IMR-90 (cell line): Measurements from ENCODE around the gene ATRN. TPM values are rescaled to one million over a fixed set of nuclear protein-coding genes. Genes with fewer than 3 reads are reported as not detected.

Experiments
- ATAC-seq: fragments of 200-7000 bp; cut with Tn5 transposase; 2 replicates; pipeline ENCODE4 v1.9.1; 2020; ENCODE audit warnings: low read depth, mild to moderate bottlenecking, moderate library complexity
- BruUV-seq: library from RNA; stranded (reverse); fragments of 400-500 nt; replicated peaks from 2 replicates; lab custom pipeline; 2021; lab: Mats Ljungman, UMichigan
- CTCF ChIA-PET: fragments of 300-600 bp; formaldehyde crosslinking; extraction: SDS; loops from one replicate; lab custom pipeline; 2021; ENCODE audit warnings: antibody characterized with exemption; lab: Yijun Ruan, JAX
- POLR2A ChIA-PET: fragments of 300-600 bp; sonication (Branson Sonifier 250); formaldehyde crosslinking; loops from one replicate; lab custom pipeline; 2022; ENCODE audit warnings: antibody characterized with exemption; ENCODE audit not compliant: unreplicated experiment; lab: Charles Lee
- DNase-seq: peaks from one replicate; pipeline ENCODE4 v3.0.0; 2013
- H2AFZ ChIP-seq: replicated peaks from 2 replicates; pipeline ENCODE3; 2013; ENCODE audit warnings: low read length, mild to moderate bottlenecking; ENCODE audit not compliant: poor library complexity
- H2AK5ac ChIP-seq: 2 replicates; pipeline ENCODE4 v1.6.1; 2013; ENCODE audit warnings: low read depth, low read length, inconsistent platforms
- H2AK9ac ChIP-seq: replicated peaks from 2 replicates; pipeline ENCODE3; 2013; ENCODE audit warnings: mild to moderate bottlenecking, low read depth, low read length, moderate library complexity; ENCODE audit not compliant: poor library complexity
- H2BK120ac ChIP-seq: 2 replicates; pipeline ENCODE4 v1.6.1; 2013; ENCODE audit warnings: low read depth, low read length, inconsistent platforms
- H2BK15ac ChIP-seq: 3 replicates; pipeline ENCODE4 v1.6.1; 2013; ENCODE audit warnings: low read depth, low read length, inconsistent platforms
- H2BK20ac ChIP-seq: 2 replicates; pipeline ENCODE4 v1.6.1; 2013; ENCODE audit warnings: low read depth, mild to moderate bottlenecking, inconsistent platforms, low read length, moderate library complexity
- H2BK5ac ChIP-seq: 2 replicates; pipeline ENCODE4 v1.6.1; 2013; ENCODE audit warnings: mild to moderate bottlenecking, low read depth, low read length, inconsistent platforms; ENCODE audit not compliant: poor library complexity, severe bottlenecking
- H3K14ac ChIP-seq: replicated peaks from 2 replicates; pipeline ENCODE4 v1.6.1; 2013; ENCODE audit warnings: low read depth, low read length, inconsistent platforms
- H3K18ac ChIP-seq: 2 replicates; pipeline ENCODE4 v1.6.1; 2013; ENCODE audit warnings: low read depth, low read length, control low read depth
- H3K23ac ChIP-seq: 2 replicates; pipeline ENCODE4 v1.6.1; 2013; ENCODE audit warnings: low read depth, low read length, inconsistent platforms
- H3K27ac ChIP-seq: 2 replicates; pipeline ENCODE4 v1.5.1; 2013; ENCODE audit warnings: mild to moderate bottlenecking, control low read depth, low read length; ENCODE audit not compliant: insufficient read depth
- H3K27me3 ChIP-seq: 2 replicates; pipeline ENCODE4 v1.6.1; 2013; ENCODE audit warnings: low read length; ENCODE audit not compliant: control insufficient read depth, insufficient read depth
- H3K36me3 ChIP-seq: 2 replicates; pipeline ENCODE4 v1.6.1; 2013; ENCODE audit warnings: low read length, mixed read lengths; ENCODE audit not compliant: control insufficient read depth, insufficient read depth
- H3K4ac ChIP-seq: 2 replicates; pipeline ENCODE4 v1.6.1; 2013; ENCODE audit warnings: low read depth, low read length, inconsistent platforms
- H3K4me1 ChIP-seq: 2 replicates; pipeline ENCODE4 v1.6.1; 2013; ENCODE audit warnings: low read length, mixed read lengths; ENCODE audit not compliant: control insufficient read depth, insufficient read depth
- H3K4me2 ChIP-seq: 2 replicates; pipeline ENCODE4 v1.6.1; 2013; ENCODE audit warnings: low read depth, mild to moderate bottlenecking, control low read depth, low read length, moderate library complexity
- H3K4me3 ChIP-seq: 2 replicates; pipeline ENCODE4 v1.5.1; 2013; ENCODE audit warnings: low read depth, mild to moderate bottlenecking, control low read depth, low read length, moderate library complexity; ENCODE audit not compliant: insufficient read depth
- H3K56ac ChIP-seq: 2 replicates; pipeline ENCODE4 v1.6.1; 2013; ENCODE audit warnings: low read length, inconsistent platforms; ENCODE audit not compliant: insufficient read depth; ENCODE audit errors: extremely low read depth
- H3K79me1 ChIP-seq, 2 experiments: 2 replicates each; pipeline ENCODE4 v1.6.1; 2013; ENCODE audit warnings: low read length in 2 of 2, inconsistent platforms in 1 of 2, low read depth in 1 of 2
- H3K9ac ChIP-seq: 2 replicates; pipeline ENCODE4 v1.6.1; 2013; ENCODE audit warnings: low read depth, low read length, control low read depth
- H3K9me1 ChIP-seq: 2 replicates; pipeline ENCODE4 v1.6.1; 2013; ENCODE audit warnings: low read length, inconsistent platforms; ENCODE audit not compliant: insufficient read depth
- H3K9me3 ChIP-seq: 2 replicates; pipeline ENCODE4 v1.6.1; 2013; ENCODE audit warnings: low read length; ENCODE audit not compliant: control insufficient read depth, insufficient read depth
- H4K20me1 ChIP-seq: 2 replicates; pipeline ENCODE4 v1.6.1; 2013; ENCODE audit warnings: low read length, inconsistent platforms; ENCODE audit not compliant: insufficient read depth
- H4K5ac ChIP-seq: 2 replicates; pipeline ENCODE4 v1.6.1; 2013; ENCODE audit warnings: mild to moderate bottlenecking, low read depth, low read length, control low read depth
- H4K8ac ChIP-seq, 2 experiments: 2 replicates each; pipeline ENCODE4 v1.6.1; 2013; ENCODE audit warnings: low read depth in 2 of 2, low read length in 2 of 2, control low read depth in 1 of 2, inconsistent platforms in 1 of 2
- H4K91ac ChIP-seq: 2 replicates; pipeline ENCODE4 v1.6.1; 2013; ENCODE audit warnings: low read depth, low read length, inconsistent platforms; ENCODE audit not compliant: insufficient read depth
- CEBPB ChIP-seq: IDR thresholded peaks from 2 replicates; pipeline ENCODE4 v1.6.1; 2012; ENCODE audit warnings: low read depth, low read length, improper control_type of control experiment
- CHD1 ChIP-seq: IDR thresholded peaks from 2 replicates; pipeline ENCODE4 v1.6.1; 2012; ENCODE audit warnings: low read depth, low read length, improper control_type of control experiment
- CTCF ChIP-seq: conservative IDR thresholded peaks from 2 replicates; pipeline ENCODE4 v1.5.1; 2012; ENCODE audit warnings: mild to moderate bottlenecking, low read depth, low read length, improper control_type of control experiment
- ELK1 ChIP-seq: fragments of 150-350 bp; IDR thresholded peaks from 2 replicates; pipeline ENCODE4 v1.6.1; 2016; ENCODE audit warnings: low read depth, mild to moderate bottlenecking, low read length, moderate library complexity, borderline replicate concordance
- FOS ChIP-seq: fragments of 150-350 bp; IDR thresholded peaks from 2 replicates; pipeline ENCODE4 v1.6.1; 2016; ENCODE audit warnings: low read depth, low read length
- MAFK ChIP-seq: IDR thresholded peaks from 2 replicates; pipeline ENCODE4 v1.6.1; 2012; ENCODE audit warnings: low read depth, low read length, improper control_type of control experiment
- MAZ ChIP-seq: IDR thresholded peaks from 2 replicates; pipeline ENCODE4 v1.6.1; 2012; ENCODE audit warnings: low read depth, mild to moderate bottlenecking, low read length, improper control_type of control experiment, moderate library complexity, borderline replicate concordance
- MXI1 ChIP-seq: IDR thresholded peaks from 2 replicates; pipeline ENCODE4 v1.6.1; 2012; ENCODE audit warnings: low read depth, mild to moderate bottlenecking, low read length, moderate library complexity, borderline replicate concordance
- NFE2L2 ChIP-seq: fragments of 150-350 bp; IDR thresholded peaks from 2 replicates; pipeline ENCODE4 v1.6.1; 2016; ENCODE audit warnings: low read depth, mild to moderate bottlenecking, low read length
- POLR2A ChIP-seq: IDR thresholded peaks from 2 replicates; pipeline ENCODE4 v1.6.1; 2012; ENCODE audit warnings: mild to moderate bottlenecking, low read depth, low read length
- RCOR1 ChIP-seq: IDR thresholded peaks from 2 replicates; pipeline ENCODE4 v1.6.1; 2012; ENCODE audit warnings: mild to moderate bottlenecking, low read length, improper control_type of control experiment; ENCODE audit not compliant: insufficient replicate concordance
- WGBS, 2 experiments: methylation state at CpG; one replicate each; pipeline versions ENCODE4 v1.1.5 to v1.1.7; 2013; ENCODE audit warnings: missing lambda C conversion rate in 2 of 2; ENCODE audit not compliant: insufficient read length in 1 of 2; ENCODE audit errors: extremely low coverage in 2 of 2; 5-methylcytosine and 5-hydroxymethylcytosine counted together
- dilution Hi-C: fragments of 300-500 bp; cut with HindIII; formaldehyde crosslinking; loops from one replicate; pipeline ENCODE4 v1.14.3; 2018; ENCODE audit warnings: low sequenced_read_pairs; ENCODE audit not compliant: unreplicated experiment
- in situ Hi-C: fragments of 300-500 bp; cut with MboI; formaldehyde crosslinking; loops from 3 replicates; pipeline ENCODE4 v1.14.3; 2019; ENCODE audit warnings: low sequenced_read_pairs, inconsistent platforms, mixed read lengths
- intact Hi-C: fragments of 100-400 bp; cut with micrococcal nuclease; formaldehyde crosslinking; loops from 2 replicates; pipeline ENCODE4 v1.10.0; 2022
- polyA plus RNA-seq, 3 experiments: library from polyadenylated mRNA; depleted of rRNA; stranded (reverse); fragments of >200 nt; gene quantifications; 2 replicates each; pipeline ENCODE4 v1.2.3, GENCODE V29; 2012; ENCODE audit warnings: low replicate concordance in 1 of 3
- total RNA-seq: library from RNA; depleted of rRNA; stranded (reverse); fragments of >200 nt; gene quantifications from 2 replicates; pipeline ENCODE4 v1.2.3, GENCODE V29; 2012

Gene ATRN
- total and polyA plus RNA-seq, 2 of the 4 experiments (the other 2 are of a cell fraction): 32.3 to 46.2 TPM

GRCh38 chr20:3423126-3423525, 47.7 kb upstream of the ATRN start:
- Histone ChIP-seq H3K27ac (no peak overlapping the region), H3K9me1 (no peaks in the 10 kb centered on the region), H3K56ac (no peak overlapping the region), H2AK9ac (no peak overlapping the region), H3K4me3 (no peak overlapping the region), H4K8ac (no peak overlapping the region), H3K23ac (no peak overlapping the region), H3K4me2 (no peak overlapping the region), H3K4me1 (no peaks in the 10 kb centered on the region), H2BK20ac (no peak overlapping the region), H3K18ac (no peak overlapping the region), H3K14ac (no peak overlapping the region), H4K91ac (no peak overlapping the region), H3K79me1 (no peaks in the 10 kb centered on the region), H3K9ac (no peak overlapping the region), H2BK15ac (no peak overlapping the region), H4K5ac (no peak overlapping the region), H3K9me3 (no peaks in the 10 kb centered on the region), H2AK5ac (no peak overlapping the region), H2BK120ac (no peak overlapping the region), H3K4ac (no peak overlapping the region), H3K36me3 (no peaks in the 10 kb centered on the region), H2BK5ac (no peak overlapping the region), H4K20me1 (no peaks in the 10 kb centered on the region), H3K27me3 (peaks cover 3% of the 10 kb centered on the region; the same call in 1 of the 2 replicates), H2AFZ (no peak overlapping the region)
- intact Hi-C loops: loop anchor here (5.0 kb wide), 1 partner anchor 1054 kb away; no protein-coding TSS in a partner anchor
- dilution Hi-C loops: no loop called here
- no CpG with 5 or more reads among the region's 5 CpGs for WGBS, 2 experiments
- ATAC-seq (no peak), DNase-seq (no peak)
- TF ChIP-seq ELK1 (no peak), MAFK (no peak), RCOR1 (no peak), MAZ (no peak), MXI1 (no peak), CHD1 (no peak), CEBPB (no peak), POLR2A (no peak), FOS (no peak), CTCF (no peak), NFE2L2 (no peak)
- in situ Hi-C loops: no loop called here
- POLR2A ChIA-PET: no interaction called here
- BruUV-seq: no TSS peak
- CTCF ChIA-PET: no interaction called here
